Immature natural killer cell (primary cell): ENCODE results near the gene ZXDC. TPM values are rescaled to one million over a fixed set of nuclear protein-coding genes. Genes with fewer than 3 reads are reported as not detected.
A peak's percentile ranks its signal among the peaks of the same experiment; 100 is the strongest.

Experiments used
- DNase-seq, 3 donors: peaks; one replicate each; pipeline ENCODE4 v3.0.0; 2022; ENCODE audit warnings: mixed read lengths in 1 of 3
- H3K27ac Mint-ChIP-seq, 6 donors: one replicate each; pipeline ENCODE4 v1.8.0; 2020; ENCODE audit warnings: mixed read lengths in 6 of 6, mild to moderate bottlenecking in 5 of 6, inconsistent platforms in 4 of 6, moderate library complexity in 3 of 6
- H3K27me3 Mint-ChIP-seq, 3 donors: one replicate each; pipeline ENCODE4 v1.8.0; 2020 to 2021; ENCODE audit warnings: low read depth in 3 of 3, mild to moderate bottlenecking in 3 of 3, mixed read lengths in 3 of 3, moderate library complexity in 3 of 3, inconsistent platforms in 1 of 3
- H3K36me3 Mint-ChIP-seq, 3 donors: one replicate each; pipeline ENCODE4 v1.8.0; 2020; ENCODE audit warnings: mixed read lengths in 3 of 3, inconsistent platforms in 2 of 3, mild to moderate bottlenecking in 2 of 3
- H3K4me1 Mint-ChIP-seq, 2 donors: one replicate each; pipeline ENCODE4 v1.8.0; 2020; ENCODE audit warnings: inconsistent platforms in 2 of 2, mild to moderate bottlenecking in 2 of 2, mixed read lengths in 2 of 2, moderate library complexity in 1 of 2
- H3K4me3 Mint-ChIP-seq, 5 donors: one replicate each; pipeline ENCODE4 v1.8.0; 2020; ENCODE audit warnings: mild to moderate bottlenecking in 5 of 5, mixed read lengths in 5 of 5, inconsistent platforms in 3 of 5, moderate library complexity in 3 of 5
- H3K9me3 Mint-ChIP-seq, 6 donors: one replicate each; pipeline ENCODE4 v1.8.0; 2020; ENCODE audit warnings: mild to moderate bottlenecking in 6 of 6, mixed read lengths in 6 of 6, inconsistent platforms in 4 of 6, moderate library complexity in 3 of 6
- polyA plus RNA-seq, 3 donors: library from polyadenylated mRNA; unstranded; fragments of 300-500 nt; fragmentation: Illumina TruSeq; gene quantifications; one replicate each; pipeline ENCODE4 v1.2.3, GENCODE V29; 2021

The ZXDC gene
- polyA plus RNA-seq, 3 donors from 2014 or later: 9.6 to 17.2 (median 11.8) TPM

GRCh38 chr3:126501736-126502135, 26.0 kb upstream of the ZXDC start:
- Mint-ChIP-seq H3K27me3 (peaks cover 0 to 4% (median 3%) of the 10 kb centered on the region in 3 donors), H3K36me3 (no peaks in the 10 kb centered on the region), H3K27ac (no peak overlapping the region), H3K9me3 (no peaks in the 10 kb centered on the region), H3K4me1 (peaks cover 0 to 4% of the 10 kb centered on the region in 2 donors), H3K4me3 (no peak overlapping the region)
- DNase-seq: no peak

GRCh38 chr3:126501054-126501453, 25.4 kb upstream of the ZXDC start:
- DNase-seq: no peak
- H3K9me3 Mint-ChIP-seq: no peaks in the 10 kb centered on the region
- no peak overlapping the region for H3K27ac Mint-ChIP-seq
- H3K36me3 Mint-ChIP-seq: no peaks in the 10 kb centered on the region
- peaks cover 0 to 4% (median 3%) of the 10 kb centered on the region in 3 donors for H3K27me3 Mint-ChIP-seq
- H3K4me3 Mint-ChIP-seq: no peak overlapping the region
- H3K4me1 Mint-ChIP-seq: peaks cover 0 to 4% of the 10 kb centered on the region in 2 donors

- Mint-ChIP-seq H3K27me3 (peaks cover 0 to 4% (median 3%) of the 10 kb centered on the region in 3 donors), H3K4me3 (no peak overlapping the region), H3K4me1 (peaks cover 0 to 4% of the 10 kb centered on the region in 2 donors), H3K36me3 (no peaks in the 10 kb centered on the region), H3K9me3 (no peaks in the 10 kb centered on the region), H3K27ac (no peak overlapping the region)
- no peak for DNase-seq
Observed at GRCh38 chr3:126500016-126500415, 24.3 kb upstream of the ZXDC start.

GRCh38 chr3:126499401-126499800, 23.7 kb upstream of the ZXDC start:
- H3K27ac Mint-ChIP-seq: no peak overlapping the region
- H3K36me3 Mint-ChIP-seq: no peaks in the 10 kb centered on the region
- peaks cover 0 to 2% (median 0%) of the 10 kb centered on the region in 3 donors for H3K27me3 Mint-ChIP-seq
- DNase-seq: no peak
- H3K4me3 Mint-ChIP-seq: no peak overlapping the region
- H3K4me1 Mint-ChIP-seq: peaks cover 0 to 4% of the 10 kb centered on the region in 2 donors
- no peaks in the 10 kb centered on the region for H3K9me3 Mint-ChIP-seq

- Mint-ChIP-seq H3K27ac (no peak overlapping the region), H3K4me3 (no peak overlapping the region)
Observed at GRCh38 chr3:126498929-126499328, 23.2 kb upstream of the ZXDC start.

GRCh38 chr3:126498461-126498860, 22.8 kb upstream of the ZXDC start:
- Mint-ChIP-seq H3K4me3 (no peak overlapping the region), H3K9me3 (no peaks in the 10 kb centered on the region), H3K27ac (no peak overlapping the region), H3K36me3 (no peaks in the 10 kb centered on the region), H3K4me1 (peaks cover 0 to 4% of the 10 kb centered on the region in 2 donors), H3K27me3 (peaks cover 0 to 2% (median 0%) of the 10 kb centered on the region in 3 donors)
- DNase-seq: no peak

More at GRCh38 chr3:126498929-126499328, 23.2 kb upstream of the ZXDC start:
- peaks cover 0 to 2% (median 0%) of the 10 kb centered on the region in 3 donors for H3K27me3 Mint-ChIP-seq
- no peaks in the 10 kb centered on the region for H3K36me3 Mint-ChIP-seq
- peaks cover 0 to 4% of the 10 kb centered on the region in 2 donors for H3K4me1 Mint-ChIP-seq
- no peaks in the 10 kb centered on the region for H3K9me3 Mint-ChIP-seq
- DNase-seq: no peak

GRCh38 chr3:126497956-126498355, 22.3 kb upstream of the ZXDC start:
- Mint-ChIP-seq H3K4me1 (peaks cover 0 to 4% of the 10 kb centered on the region in 2 donors), H3K4me3 (no peak overlapping the region), H3K9me3 (no peaks in the 10 kb centered on the region), H3K27me3 (peaks cover 0 to 2% (median 0%) of the 10 kb centered on the region in 3 donors), H3K36me3 (no peaks in the 10 kb centered on the region), H3K27ac (no peak overlapping the region)
- no peak for DNase-seq

- Mint-ChIP-seq H3K36me3 (no peaks in the 10 kb centered on the region), H3K9me3 (no peaks in the 10 kb centered on the region), H3K4me3 (peak overlapping the region in 2 of 5 donors; percentile 18 to 33), H3K27ac (peak overlapping the region in 5 of 6 donors; percentile 7 to 89 (median 72)), H3K27me3 (peaks cover 0 to 2% (median 0%) of the 10 kb centered on the region in 3 donors), H3K4me1 (peaks cover 0 to 4% of the 10 kb centered on the region in 2 donors)
- DNase-seq: peak in 1 of 3 donors; percentile 27
Observed at GRCh38 chr3:126496894-126497850, 21.5 kb upstream of the ZXDC start.

GRCh38 chr3:126495786-126496185, 20.1 kb upstream of the ZXDC start:
- Mint-ChIP-seq H3K27me3 (no peaks in the 10 kb centered on the region), H3K27ac (no peak overlapping the region), H3K4me3 (no peak overlapping the region), H3K9me3 (no peaks in the 10 kb centered on the region), H3K36me3 (no peaks in the 10 kb centered on the region), H3K4me1 (peaks cover 0 to 4% of the 10 kb centered on the region in 2 donors)
- no peak for DNase-seq

GRCh38 chr3:126494970-126495230, 19.2 kb upstream of the ZXDC start:
- Mint-ChIP-seq H3K36me3 (no peaks in the 10 kb centered on the region), H3K4me3 (no peak overlapping the region), H3K27ac (no peak overlapping the region), H3K4me1 (peaks cover 0 to 4% of the 10 kb centered on the region in 2 donors), H3K27me3 (no peaks in the 10 kb centered on the region), H3K9me3 (no peaks in the 10 kb centered on the region)
- no peak for DNase-seq

GRCh38 chr3:126494204-126494969, 18.7 kb upstream of the ZXDC start:
- no peak for DNase-seq
- H3K36me3 Mint-ChIP-seq: no peaks in the 10 kb centered on the region
- no peak overlapping the region for H3K27ac Mint-ChIP-seq
- peaks cover 0 to 4% of the 10 kb centered on the region in 2 donors for H3K4me1 Mint-ChIP-seq
- H3K9me3 Mint-ChIP-seq: no peaks in the 10 kb centered on the region
- no peak overlapping the region for H3K4me3 Mint-ChIP-seq
- H3K27me3 Mint-ChIP-seq: peaks cover 0 to under 1% (median 0%) of the 10 kb centered on the region in 3 donors

GRCh38 chr3:126493739-126494138, 18.0 kb upstream of the ZXDC start:
- Mint-ChIP-seq H3K9me3 (no peaks in the 10 kb centered on the region), H3K4me3 (no peak overlapping the region), H3K27me3 (peaks cover 0 to 1% (median 0%) of the 10 kb centered on the region in 3 donors), H3K4me1 (peaks cover 0 to 4% of the 10 kb centered on the region in 2 donors), H3K27ac (no peak overlapping the region), H3K36me3 (no peaks in the 10 kb centered on the region)
- DNase-seq: no peak

- H3K27me3 Mint-ChIP-seq: peaks cover 0 to 1% (median 0%) of the 10 kb centered on the region in 3 donors
- no peak overlapping the region for H3K27ac Mint-ChIP-seq
- H3K4me1 Mint-ChIP-seq: peaks cover 0 to 4% of the 10 kb centered on the region in 2 donors
- no peaks in the 10 kb centered on the region for H3K9me3 Mint-ChIP-seq
- H3K36me3 Mint-ChIP-seq: no peaks in the 10 kb centered on the region
- H3K4me3 Mint-ChIP-seq: no peak overlapping the region
- no peak for DNase-seq
Observed at GRCh38 chr3:126493051-126493450, 17.4 kb upstream of the ZXDC start.
